Left renal cortex interstitium (tissue), 4 donors: ENCODE measurements around the gene VIM. TPM values are rescaled to one million over a fixed set of nuclear protein-coding genes. Genes with fewer than 3 reads are reported as not detected.

Experiments used
- DNase-seq, 4 donors: peaks; one replicate each; pipeline ENCODE4 v3.0.0-alpha.2; 2013; ENCODE audit warnings: low read depth in 4 of 4, low spot score in 2 of 4, missing footprints in 1 of 4
- polyA plus RNA-seq, 4 donors: library from polyadenylated mRNA; unstranded; fragments of 120-200 nt; gene quantifications; one replicate each; pipeline ENCODE4 v1.2.1, GENCODE V29; 2013; ENCODE audit not compliant: insufficient read length in 4 of 4

Gene VIM
- polyA plus RNA-seq, 4 donors, result 1,222 to 1,404 (median 1,250) TPM

DNA sequence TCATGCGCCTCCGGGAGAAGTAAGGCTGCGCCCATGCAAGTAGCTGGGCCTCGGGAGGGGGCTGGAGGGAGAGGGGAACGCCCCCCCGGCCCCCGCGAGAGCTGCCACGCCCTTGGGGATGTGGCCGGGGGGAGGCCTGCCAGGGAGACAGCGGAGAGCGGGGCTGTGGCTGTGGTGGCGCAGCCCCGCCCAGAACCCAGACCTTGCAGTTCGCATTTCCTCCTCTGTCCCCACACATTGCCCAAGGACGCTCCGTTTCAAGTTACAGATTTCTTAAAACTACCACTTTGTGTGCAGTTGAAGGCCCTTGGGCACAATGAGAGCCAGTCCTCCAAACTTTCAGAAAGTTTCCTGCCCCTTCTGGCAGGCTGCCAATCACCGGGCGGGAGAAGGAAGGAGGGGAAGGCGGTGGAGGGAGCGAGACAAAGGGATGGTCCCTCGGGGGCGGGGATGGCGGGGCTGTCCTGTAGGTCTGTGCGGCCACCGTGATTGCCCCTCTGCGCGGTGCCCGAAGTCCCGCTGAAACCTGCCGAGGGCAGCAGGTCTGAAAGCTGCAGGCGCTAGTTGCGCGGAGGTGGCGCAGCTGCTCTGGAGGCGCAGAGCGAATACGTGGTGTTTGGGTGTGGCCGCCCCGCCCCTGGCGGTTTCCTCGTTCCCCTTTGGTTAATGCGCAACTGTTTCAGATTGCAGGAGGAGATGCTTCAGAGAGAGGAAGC lies 2.1 kb downstream of the VIM start:
- peak; percentile 68 to 88 (median 77) for DNase-seq

DNA sequence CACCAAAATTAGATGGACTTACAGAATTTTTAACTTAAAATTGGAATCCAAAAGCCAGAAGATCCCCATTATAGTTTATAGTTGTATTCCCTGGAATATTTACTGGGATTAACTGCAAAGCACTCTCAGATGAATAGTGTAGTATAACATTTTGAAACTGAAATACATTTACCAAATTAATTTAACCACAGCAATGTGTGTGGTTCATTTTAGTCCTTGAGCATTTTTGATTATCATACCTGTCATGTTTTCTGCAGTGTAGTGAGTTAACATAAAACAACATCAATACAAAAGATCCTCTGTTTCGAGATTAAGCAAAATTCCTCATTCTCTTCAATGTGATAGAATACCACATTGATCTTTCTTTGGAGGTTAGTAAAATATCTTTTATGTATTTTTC lies 3.7 kb downstream of the VIM start:
- DNase-seq, result no peak

DNA sequence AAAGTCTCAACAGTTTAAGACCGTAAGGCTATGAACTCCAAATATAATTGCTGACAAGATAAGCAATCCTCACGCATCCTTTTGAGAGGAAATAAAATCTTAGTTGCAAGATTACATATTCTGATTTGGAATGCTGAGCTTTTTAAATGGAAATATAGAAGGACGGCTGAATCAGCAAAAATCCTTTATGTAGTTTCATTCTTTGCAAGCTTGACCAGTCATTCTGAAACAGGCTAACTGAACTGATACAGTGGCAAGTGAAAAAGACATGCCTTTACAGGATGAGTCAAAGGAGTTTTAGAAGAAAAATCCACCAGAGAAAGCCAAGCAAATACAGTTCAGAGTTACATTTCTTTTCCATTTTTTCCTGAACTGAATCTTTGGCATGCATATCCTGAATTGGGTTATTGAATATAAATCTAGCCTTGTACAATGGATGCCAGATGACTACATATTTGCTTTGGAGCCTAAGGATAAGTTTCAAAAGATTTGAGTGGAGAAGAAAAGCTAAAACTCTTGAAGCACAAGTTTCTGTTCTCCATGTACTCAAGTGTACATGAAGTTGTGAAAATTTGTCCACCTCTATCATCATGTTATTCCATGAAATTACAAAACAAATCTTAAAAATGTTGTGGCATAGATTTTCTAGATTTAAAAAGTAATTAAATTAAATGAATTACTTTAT lies 4.4 kb downstream of the VIM start:
- DNase-seq, result no peak

DNA sequence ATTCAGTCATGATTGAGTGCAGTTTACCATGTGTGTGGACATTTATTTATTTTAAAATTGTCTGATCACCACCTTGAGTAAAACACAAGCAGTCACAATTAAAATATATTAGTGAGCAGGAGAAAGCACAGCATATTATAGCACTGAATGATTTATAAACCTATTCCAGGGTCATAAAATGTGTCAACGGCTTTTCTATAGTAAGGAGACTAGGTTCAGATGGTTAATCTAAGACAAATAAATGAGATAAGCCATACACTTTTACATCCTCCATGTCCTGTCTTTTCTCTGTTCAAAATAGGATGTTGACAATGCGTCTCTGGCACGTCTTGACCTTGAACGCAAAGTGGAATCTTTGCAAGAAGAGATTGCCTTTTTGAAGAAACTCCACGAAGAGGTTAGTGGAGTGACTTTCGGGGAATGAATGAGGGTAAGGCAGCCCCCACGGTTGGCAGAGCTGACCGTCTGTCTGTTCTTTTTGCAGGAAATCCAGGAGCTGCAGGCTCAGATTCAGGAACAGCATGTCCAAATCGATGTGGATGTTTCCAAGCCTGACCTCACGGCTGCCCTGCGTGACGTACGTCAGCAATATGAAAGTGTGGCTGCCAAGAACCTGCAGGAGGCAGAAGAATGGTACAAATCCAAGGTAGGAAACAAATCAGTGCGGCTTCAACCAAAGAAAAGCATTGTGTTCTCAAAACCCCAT lies 5.4 kb downstream of the VIM start:
- DNase-seq, result no peak

DNA sequence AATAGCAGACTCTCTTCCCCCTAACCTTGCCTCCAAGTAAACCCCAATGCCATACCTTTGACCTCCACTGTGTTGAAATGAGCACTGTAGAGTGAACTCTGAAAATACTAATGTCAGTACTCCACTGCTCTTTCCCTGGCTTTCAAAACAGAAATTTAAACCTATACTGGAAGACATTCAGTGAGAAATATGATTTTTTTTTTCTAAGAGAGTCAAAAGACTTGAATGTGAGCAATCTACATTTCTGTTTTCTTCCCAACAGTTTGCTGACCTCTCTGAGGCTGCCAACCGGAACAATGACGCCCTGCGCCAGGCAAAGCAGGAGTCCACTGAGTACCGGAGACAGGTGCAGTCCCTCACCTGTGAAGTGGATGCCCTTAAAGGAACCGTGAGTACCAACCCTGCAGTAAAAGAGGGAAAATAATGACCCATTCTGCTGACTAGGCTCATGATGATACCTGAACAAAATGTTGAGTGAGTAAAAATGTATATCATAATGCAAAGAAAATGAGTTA lies 6.4 kb downstream of the VIM start:
- no peak for DNase-seq

DNA sequence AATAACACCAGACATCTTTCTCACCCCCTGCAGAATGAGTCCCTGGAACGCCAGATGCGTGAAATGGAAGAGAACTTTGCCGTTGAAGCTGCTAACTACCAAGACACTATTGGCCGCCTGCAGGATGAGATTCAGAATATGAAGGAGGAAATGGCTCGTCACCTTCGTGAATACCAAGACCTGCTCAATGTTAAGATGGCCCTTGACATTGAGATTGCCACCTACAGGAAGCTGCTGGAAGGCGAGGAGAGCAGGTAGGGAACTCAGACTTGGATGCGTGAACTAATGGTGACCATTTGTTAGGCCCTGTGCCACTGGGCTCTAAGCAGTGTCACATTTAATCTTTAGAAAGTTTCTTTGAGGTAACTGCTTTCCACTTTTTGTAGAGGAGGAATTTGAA lies 7.1 kb downstream of the VIM start:
- DNase-seq, result no peak

DNA sequence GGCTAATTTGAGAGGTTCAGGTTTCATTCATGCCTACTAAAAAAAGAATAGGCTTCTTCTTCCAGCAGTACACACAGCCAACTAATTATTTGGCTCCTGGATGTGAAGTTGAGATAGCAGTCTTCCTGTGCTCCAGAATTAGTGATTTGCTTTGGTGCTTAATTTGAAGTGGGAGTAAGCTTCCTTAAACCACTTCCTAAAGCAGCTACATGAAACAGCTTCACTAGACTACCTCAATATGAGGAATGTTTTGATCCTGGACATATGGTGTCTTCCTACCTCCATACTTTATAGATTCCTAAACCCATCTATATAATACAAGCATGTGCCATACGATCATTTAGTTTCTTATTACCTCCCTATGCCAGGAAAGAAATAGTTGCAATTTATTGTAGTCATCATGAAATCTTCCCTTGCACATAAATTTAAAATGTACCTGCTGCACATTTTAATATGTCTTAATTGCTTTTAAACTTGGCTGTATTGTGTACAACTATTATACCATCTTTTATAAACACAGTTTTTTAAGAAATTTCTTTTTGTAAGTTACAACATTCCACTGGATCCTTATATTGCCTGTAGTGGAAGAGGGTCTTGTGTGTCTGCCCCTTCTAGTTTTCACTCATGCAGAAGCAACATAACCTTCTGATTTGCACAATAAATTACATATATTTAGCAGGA lies 8.6 kb downstream of the VIM start:
- no peak for DNase-seq

DNA sequence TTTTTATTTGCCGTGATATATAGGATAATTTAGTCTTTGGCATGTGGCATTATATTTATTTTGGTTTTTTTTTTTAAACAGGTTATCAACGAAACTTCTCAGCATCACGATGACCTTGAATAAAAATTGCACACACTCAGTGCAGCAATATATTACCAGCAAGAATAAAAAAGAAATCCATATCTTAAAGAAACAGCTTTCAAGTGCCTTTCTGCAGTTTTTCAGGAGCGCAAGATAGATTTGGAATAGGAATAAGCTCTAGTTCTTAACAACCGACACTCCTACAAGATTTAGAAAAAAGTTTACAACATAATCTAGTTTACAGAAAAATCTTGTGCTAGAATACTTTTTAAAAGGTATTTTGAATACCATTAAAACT lies 9.1 kb downstream of the VIM start:
- no peak for DNase-seq

DNA sequence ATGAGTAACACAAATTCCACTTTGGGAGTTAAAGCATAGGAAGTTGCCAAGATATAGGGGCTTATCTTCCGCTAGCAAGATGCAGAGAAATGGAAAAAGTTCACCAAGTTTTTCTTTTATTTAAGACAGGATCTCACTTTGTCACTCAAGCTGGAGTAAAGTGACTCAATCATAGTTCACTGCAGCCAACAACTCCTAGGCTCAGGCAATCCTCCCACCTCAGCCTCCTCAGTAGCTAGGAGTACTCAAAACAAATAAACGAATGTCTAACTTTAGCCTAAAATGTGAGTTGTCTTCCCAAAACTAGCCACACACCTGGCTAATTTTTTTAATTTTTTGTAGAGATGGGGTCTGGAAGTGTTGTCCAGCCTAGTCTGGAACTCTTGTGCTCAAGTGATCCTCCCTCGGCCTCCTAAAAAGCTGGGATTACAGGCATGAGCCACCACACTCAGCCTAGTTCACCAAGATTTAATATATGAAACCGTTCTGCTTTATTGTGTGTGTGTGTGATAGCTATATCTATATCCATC lies 9.9 kb downstream of the VIM start:
- DNase-seq, result no peak

DNA sequence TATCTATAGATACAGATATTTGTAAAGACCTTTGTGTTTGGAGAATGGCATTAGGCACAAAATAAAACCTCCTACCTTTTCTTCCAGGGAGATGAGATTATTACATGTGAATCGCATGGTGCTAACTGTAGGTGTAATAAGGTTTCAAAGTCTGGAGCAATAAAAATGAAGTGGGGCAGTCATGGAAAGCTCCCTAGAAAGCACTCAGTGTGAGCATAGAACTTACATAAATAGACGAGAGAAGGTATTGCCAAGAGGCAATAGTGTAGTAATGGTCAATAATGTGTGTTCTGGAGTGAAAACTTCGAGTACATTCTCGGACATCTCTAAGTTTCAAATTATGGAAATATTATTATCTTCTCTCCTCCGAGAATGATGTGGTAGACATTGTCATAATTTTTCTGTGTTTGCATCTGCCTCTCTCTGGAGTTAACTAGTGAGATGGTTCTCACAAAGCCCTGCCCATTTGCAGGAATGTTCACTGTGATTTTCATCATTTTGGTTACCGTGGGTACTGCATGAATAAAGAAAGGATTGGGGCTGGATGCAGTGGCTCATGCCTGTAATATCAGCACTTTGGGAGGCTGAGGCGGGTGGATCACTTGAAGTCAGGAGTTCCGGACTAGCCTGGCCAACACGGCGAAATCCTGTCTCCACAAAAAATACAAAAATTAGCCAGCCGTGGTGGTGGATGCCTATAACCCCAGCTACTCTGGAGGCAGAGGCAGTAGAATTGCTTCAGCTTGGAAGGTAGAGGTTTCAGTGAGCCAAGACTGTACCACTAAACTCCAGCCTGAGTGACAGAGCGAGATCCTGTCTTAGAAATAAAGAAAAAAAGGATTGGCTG lies 10.6 kb downstream of the VIM start:
- no peak for DNase-seq

DNA sequence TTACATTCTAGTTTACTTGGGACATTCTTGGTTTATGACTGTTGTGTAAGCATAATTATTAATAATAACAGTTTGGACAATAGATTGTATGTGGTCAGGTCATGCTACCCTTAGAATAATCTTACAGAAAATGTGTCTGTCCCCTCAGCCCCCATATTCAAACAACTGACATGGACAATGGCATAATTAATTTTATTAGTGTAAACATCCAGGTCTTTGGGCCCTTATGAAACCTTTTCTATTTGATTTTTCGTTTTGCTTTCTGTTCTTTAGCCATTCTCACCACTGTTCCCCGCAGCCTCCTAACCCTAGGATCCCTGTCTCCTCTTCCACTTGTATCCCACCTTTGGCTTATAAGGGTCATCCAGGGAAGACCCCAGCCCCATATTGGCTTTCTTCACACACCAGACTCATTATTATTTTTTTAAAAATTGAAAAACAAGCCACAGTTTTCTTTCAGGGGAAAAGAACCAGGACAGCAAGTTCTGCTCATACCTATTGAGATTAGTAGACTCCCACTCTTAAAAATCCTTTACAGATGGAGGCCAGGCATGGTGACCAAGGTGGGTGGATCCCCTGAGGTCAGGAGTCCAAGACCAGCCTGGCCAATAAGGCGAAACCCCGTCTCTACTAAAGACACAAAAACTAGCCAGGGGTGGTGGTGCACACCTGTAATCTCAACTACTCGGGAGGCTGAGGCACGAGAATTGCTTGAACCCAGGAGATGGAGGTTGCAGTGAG lies 11.5 kb downstream of the VIM start:
- no peak for DNase-seq

DNA sequence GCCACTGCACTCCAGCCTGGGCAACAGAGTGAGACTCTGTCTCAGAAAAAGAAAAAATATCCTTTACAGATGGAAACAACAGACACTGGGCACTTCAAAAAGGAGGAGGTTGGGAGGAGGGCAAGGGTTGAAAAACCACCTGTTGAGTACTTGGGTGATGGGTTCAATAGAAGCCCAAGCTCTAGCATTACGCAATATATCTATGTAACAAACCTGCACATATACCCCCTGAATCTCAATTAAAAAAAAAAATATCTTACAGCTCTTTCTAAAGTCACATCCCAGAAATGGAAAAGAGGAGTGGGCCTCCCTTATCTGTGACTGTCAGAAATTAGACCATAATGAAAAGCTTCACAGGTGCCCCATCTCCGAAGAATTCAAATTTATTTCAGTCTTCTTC lies 12.1 kb downstream of the VIM start:
- no peak for DNase-seq

DNA sequence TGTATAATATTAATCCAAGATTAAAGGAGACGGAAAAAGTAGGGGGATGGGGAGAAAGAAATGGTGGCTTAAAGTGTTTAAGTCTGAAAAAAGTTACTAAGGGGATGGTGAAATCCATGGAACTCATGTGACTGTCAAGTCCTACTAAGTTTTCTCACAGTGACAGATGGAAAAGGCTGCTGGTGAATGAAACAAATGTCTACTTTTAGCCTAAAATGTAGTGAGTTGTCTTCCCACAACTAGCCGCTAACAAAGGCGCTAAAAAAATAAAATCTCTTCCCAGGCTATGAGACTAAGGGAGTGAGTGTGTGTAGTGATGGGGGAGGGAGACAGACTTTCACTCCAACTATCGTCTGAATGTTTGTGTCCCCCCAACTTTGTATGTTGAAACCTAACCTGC lies 12.6 kb downstream of the VIM start:
- no peak for DNase-seq

DNA sequence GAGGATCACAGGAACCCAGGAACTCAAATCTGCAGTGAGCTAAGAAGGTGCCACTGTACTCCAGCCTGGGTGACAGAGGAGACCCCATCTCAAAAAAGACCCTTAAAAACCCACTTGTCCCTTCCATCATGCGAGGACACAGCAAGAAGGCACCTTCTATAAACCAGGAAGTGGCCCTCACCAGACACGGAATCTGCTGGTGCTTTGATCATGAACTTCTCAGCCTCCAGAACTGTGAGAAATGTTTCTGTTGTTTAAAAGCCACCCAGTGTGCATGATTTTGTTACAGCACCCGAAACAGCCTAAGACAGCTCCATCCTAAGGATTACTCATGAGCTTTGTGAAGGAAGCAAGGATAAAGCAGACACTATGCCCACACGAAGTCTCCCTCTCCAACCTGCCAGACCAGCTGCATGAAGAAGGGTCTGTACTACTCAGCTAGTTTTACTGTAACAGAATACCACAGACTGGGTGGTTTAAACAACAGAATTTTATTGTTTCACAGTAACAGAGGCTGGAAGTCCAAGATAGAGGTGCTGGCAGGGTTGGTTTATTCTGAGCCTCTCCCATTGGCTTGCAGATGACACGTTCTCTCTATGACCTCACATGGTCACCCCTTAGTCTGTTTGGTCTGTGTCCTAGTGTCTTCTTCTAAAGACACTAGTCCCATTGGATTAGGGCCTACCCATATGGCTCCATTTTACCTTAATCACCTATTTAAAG lies 13.7 kb downstream of the VIM start:
- DNase-seq, result no peak

DNA sequence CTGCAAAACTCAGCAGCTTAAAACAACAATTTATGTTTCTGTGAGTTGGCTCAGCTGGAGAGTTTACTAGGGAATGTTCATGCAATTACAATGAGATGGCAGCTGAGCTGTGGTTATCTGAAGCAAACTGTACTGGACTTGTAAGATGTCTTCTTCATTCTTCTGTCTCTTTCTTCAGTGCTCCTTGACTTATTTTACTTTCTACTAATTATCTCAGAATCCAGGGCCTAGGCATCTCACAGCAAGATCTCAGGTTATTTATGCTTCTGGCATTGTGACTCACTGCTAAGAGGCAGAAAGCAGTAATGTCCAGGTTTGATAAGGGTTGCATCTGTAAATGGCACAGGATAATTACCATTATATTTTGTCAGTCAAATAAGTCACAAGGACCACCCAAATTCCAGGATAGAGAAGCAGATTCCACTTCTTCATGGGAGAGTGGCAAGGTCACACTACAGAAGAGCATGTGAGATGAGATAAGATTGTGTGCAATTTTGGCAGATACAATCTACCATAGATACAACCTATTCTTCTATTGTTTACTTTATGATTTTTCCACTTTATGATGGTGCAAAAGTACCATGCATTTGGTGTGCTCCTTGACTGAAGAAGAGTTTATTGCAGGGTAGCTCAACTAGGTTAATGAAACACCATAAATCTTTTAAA lies 16.8 kb downstream of the VIM start:
- no peak for DNase-seq

DNA sequence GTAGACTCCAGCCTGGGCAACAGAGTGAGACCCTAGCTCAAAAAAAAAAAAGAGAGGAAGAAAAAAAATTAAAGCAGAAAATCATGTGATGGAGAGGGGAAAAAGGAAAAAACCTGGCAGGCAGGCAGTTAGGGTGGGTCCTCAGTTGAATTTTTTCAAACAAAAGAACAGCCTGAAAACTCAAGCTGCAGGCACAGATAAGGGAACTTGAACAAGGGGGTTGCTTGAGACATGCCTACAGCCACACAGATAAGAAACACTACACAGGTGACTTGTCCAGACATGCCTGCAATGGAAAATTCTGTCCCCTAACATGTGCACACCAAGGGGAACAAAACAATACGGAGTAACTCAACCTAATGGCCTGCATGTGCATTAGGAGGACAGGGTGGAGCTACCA lies 19.2 kb downstream of the VIM start:
- DNase-seq, result no peak

DNA sequence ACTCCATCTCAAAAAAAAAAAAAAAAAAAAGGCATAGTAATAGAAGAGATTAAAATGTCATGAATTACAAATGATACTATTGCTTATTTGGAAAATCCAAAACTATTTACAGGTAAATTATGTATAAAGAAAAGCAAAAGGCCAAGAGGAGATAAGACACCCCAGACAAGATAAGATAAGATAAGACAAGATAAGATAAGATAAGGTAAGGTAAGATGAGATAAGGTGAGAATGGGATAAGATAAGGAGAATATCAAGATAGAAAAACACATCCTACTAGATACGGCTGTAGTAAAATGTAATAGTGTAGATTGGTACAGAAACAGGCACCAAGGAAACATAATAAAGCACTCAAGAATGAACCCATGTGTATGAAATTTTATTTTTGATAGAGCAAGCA lies 20.9 kb downstream of the VIM start:
- DNase-seq, result no peak

DNA sequence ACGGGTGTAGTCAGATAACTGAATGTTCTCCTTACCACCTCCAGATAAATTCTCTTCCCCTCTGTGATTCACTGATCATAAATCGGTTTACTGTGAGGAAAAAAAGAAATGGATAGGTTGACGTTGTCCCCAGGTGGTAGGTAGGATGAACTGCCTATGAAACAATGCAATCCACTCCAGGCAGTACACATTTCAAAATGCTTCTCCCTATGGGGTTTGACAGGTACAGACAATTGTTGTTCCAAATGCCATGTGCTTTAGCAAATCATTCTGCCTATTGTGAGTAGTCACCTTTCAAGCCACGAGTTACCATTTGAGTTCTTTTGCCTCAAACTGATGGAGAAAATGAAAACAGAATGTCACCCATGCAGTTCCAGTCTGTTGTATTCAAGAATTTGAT lies 21.8 kb downstream of the VIM start:
- DNase-seq, result no peak
